A673 (cell line): ENCODE results near the gene FAM240B.

Source experiments
- EZH2 ChIP-seq: fragments of 200-600 bp; sonication (generic); IDR thresholded peaks from 2 replicates; pipeline ENCODE4 v1.6.1; 2017; ENCODE audit warnings: borderline replicate concordance, low read depth, mild to moderate bottlenecking, mixed read lengths, antibody characterized with exemption, low read length; ENCODE audit not compliant: poor library complexity, severe bottlenecking
- TF ChIP-seq, protein P1 (sequence below): fragments of 300-800, 200-600 bp; sonication (generic); conservative IDR thresholded peaks from 2 replicates; pipeline ENCODE4 v1.5.1; 2017; ENCODE audit warnings: low read depth, mild to moderate bottlenecking, antibody characterized with exemption, low read length, moderate library complexity, mixed read lengths

DNA sequence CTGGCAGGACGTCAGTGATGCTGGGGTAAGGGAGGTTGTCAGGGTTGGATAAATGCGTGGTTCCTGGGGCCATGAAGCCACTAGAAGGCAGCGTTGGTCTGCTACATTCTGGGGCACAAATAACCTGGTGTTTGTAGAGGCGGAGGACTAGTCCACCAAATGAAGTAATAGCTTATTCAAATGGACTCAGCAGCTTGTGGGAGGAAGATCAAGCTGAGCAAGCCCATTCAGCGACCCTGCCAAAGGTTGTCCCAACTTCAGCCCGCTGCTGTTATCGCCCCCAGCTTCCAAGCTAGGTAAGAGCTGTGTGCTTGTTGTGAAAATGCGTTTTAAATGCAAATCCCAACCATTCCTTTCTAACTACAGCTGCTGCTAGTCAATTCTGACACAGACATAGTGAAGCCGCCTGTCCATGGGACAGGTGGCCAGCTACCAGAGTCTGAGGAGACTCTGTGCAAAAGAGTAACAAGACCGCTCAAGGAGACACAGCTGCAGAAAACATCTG is 7.6 kb upstream of the FAM240B start:
- TF ChIP-seq, protein P1, sequence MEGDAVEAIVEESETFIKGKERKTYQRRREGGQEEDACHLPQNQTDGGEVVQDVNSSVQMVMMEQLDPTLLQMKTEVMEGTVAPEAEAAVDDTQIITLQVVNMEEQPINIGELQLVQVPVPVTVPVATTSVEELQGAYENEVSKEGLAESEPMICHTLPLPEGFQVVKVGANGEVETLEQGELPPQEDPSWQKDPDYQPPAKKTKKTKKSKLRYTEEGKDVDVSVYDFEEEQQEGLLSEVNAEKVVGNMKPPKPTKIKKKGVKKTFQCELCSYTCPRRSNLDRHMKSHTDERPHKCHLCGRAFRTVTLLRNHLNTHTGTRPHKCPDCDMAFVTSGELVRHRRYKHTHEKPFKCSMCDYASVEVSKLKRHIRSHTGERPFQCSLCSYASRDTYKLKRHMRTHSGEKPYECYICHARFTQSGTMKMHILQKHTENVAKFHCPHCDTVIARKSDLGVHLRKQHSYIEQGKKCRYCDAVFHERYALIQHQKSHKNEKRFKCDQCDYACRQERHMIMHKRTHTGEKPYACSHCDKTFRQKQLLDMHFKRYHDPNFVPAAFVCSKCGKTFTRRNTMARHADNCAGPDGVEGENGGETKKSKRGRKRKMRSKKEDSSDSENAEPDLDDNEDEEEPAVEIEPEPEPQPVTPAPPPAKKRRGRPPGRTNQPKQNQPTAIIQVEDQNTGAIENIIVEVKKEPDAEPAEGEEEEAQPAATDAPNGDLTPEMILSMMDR = 0 out of 2 replicates have a peak, but pooled peaks have one; percentile 13
- no peak for TF ChIP-seq EZH2
